Neural cell (in vitro differentiated cells): ENCODE measurements around the gene INTS6.

Source experiments
- EP300 ChIP-seq: fragments of 450-650 bp; conservative IDR thresholded peaks from 2 replicates; pipeline ENCODE4 v1.6.1; 2014; ENCODE audit warnings: antibody characterized with exemption, mild to moderate bottlenecking, moderate library complexity; ENCODE audit not compliant: poor library complexity, severe bottlenecking
- EZH2 ChIP-seq: fragments of 200-600, 300-800 bp; shearing (Covaris generic), sonication (generic); IDR thresholded peaks from 2 replicates; pipeline ENCODE4 v1.6.1; 2014; ENCODE audit warnings: antibody characterized with exemption, low read length, borderline replicate concordance, mild to moderate bottlenecking; ENCODE audit not compliant: insufficient read depth, poor library complexity, severe bottlenecking
- MXI1 ChIP-seq: fragments of 450-650 bp; conservative IDR thresholded peaks from 2 replicates; pipeline ENCODE4 v1.6.1; 2014; ENCODE audit warnings: antibody characterized with exemption, mild to moderate bottlenecking; ENCODE audit not compliant: poor library complexity, severe bottlenecking
- POLR2AphosphoS5 ChIP-seq: IDR thresholded peaks from 2 replicates; pipeline ENCODE4 v1.6.1; 2012
- RAD21 ChIP-seq: fragments of 450-650 bp; conservative IDR thresholded peaks from 2 replicates; pipeline ENCODE4 v1.6.1; 2014; ENCODE audit warnings: antibody characterized with exemption, mild to moderate bottlenecking, moderate library complexity
- REST ChIP-seq: IDR thresholded peaks from 2 replicates; pipeline ENCODE4 v1.6.1; 2012; ENCODE audit warnings: borderline replicate concordance
- TAF1 ChIP-seq: IDR thresholded peaks from 2 replicates; pipeline ENCODE4 v1.6.1; 2012; ENCODE audit warnings: low read depth
- TF ChIP-seq, protein P1 (sequence below): fragments of 450-650 bp; IDR thresholded peaks from 2 replicates; pipeline ENCODE4 v1.5.1; 2014; ENCODE audit warnings: antibody characterized with exemption, mild to moderate bottlenecking, moderate library complexity; ENCODE audit not compliant: poor library complexity, severe bottlenecking

GRCh38 chr13:51332566-51333361, 120.1 kb downstream of the INTS6 start:
- TF ChIP-seq, protein P1, sequence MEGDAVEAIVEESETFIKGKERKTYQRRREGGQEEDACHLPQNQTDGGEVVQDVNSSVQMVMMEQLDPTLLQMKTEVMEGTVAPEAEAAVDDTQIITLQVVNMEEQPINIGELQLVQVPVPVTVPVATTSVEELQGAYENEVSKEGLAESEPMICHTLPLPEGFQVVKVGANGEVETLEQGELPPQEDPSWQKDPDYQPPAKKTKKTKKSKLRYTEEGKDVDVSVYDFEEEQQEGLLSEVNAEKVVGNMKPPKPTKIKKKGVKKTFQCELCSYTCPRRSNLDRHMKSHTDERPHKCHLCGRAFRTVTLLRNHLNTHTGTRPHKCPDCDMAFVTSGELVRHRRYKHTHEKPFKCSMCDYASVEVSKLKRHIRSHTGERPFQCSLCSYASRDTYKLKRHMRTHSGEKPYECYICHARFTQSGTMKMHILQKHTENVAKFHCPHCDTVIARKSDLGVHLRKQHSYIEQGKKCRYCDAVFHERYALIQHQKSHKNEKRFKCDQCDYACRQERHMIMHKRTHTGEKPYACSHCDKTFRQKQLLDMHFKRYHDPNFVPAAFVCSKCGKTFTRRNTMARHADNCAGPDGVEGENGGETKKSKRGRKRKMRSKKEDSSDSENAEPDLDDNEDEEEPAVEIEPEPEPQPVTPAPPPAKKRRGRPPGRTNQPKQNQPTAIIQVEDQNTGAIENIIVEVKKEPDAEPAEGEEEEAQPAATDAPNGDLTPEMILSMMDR = no peak
- TF ChIP-seq RAD21 (no peak), TAF1 (no peak), POLR2AphosphoS5 (no peak), REST (no peak), MXI1 (no peak), EZH2 (no peak), EP300 (no peak)
